H1 (cell line): ENCODE data around the gene SPATA21. TPM values are rescaled to one million over a fixed set of nuclear protein-coding genes. Genes with fewer than 3 reads are reported as not detected.

ENCODE experiments used
- TAF7 ChIP-seq: optimal IDR thresholded peaks from 2 replicates; pipeline ENCODE3; 2011; ENCODE audit warnings: low read depth, mild to moderate bottlenecking, inconsistent platforms, low read length, moderate library complexity, borderline replicate concordance
- polyA plus RNA-seq, 7 experiments: library from polyadenylated mRNA; depleted of rRNA in 3 of 7; stranded (reverse) in 5 of 7; unstranded in 2 of 7; fragments of >200 nt in 5 of 7; fragments of 200-250 nt in 2 of 7; gene quantifications; 1 replicate in 5 of 7; 2 replicates in 1 of 7; 4 replicates in 1 of 7; pipeline versions ENCODE4 v1.2.1 to v1.2.3, GENCODE V29; 2011 to 2013; ENCODE audit warnings: missing spikeins in 2 of 7, mixed read lengths in 2 of 7
- total RNA-seq: library from RNA; stranded (reverse); fragmentation: NEBNext Ultra II Directional; extraction: Animal tissue kit (Norgen Biotek cat#: 25700); gene quantifications from 2 replicates; pipeline ENCODE4 v1.2.1, GENCODE V29; 2021

Gene SPATA21
- total and polyA plus RNA-seq, 2 of the 8 experiments (the other 6 are each of a cell fraction or from before 2014, with no cell fraction given), result not detected

- no peak for TF ChIP-seq TAF7
These were observed 1.3 kb upstream of the SPATA21 start (continued) for GRCh38 chr1:16438516-16438915.
